HCT116 (cell line): ENCODE measurements around the gene FAM13A.

ENCODE experiments used
- CEBPB ChIP-seq: IDR thresholded peaks from 2 replicates; pipeline ENCODE4 v1.6.1; 2012; ENCODE audit warnings: low read depth
- CTCF ChIP-seq, 3 experiments: fragments of 200-600 bp in 1 of 3; sonication (generic) in 1 of 3; IDR thresholded peaks in 2 of 3; conservative IDR thresholded peaks in 1 of 3; 2 replicates each; pipeline ENCODE4 v1.5.1; 2012 to 2017; ENCODE audit warnings: low read depth in 2 of 3, low read length in 2 of 3, antibody characterized with exemption in 1 of 3, borderline replicate concordance in 1 of 3, control low read depth in 1 of 3, mild to moderate bottlenecking in 1 of 3, mixed read lengths in 1 of 3, mixed run types in 1 of 3, moderate library complexity in 1 of 3; ENCODE audit not compliant: insufficient read depth in 1 of 3
- EZH2 ChIP-seq: fragments of 200-600 bp; sonication (generic); IDR thresholded peaks from 2 replicates; pipeline ENCODE4 v1.6.1; 2017; ENCODE audit warnings: antibody characterized with exemption, mixed run types
- EZH2phosphoT487 ChIP-seq: fragments of 200-600 bp; IDR thresholded peaks from 2 replicates; pipeline ENCODE4 v1.6.1; 2018; ENCODE audit warnings: antibody characterized with exemption, borderline replicate concordance
- POLR2A ChIP-seq: IDR thresholded peaks from 2 replicates; pipeline ENCODE4 v1.7.0; 2011; ENCODE audit warnings: borderline replicate concordance; ENCODE audit not compliant: insufficient read depth, insufficient read length; ENCODE audit errors: extremely low read depth
- POLR2AphosphoS5 ChIP-seq: IDR thresholded peaks from 2 replicates; pipeline ENCODE4 v1.6.1; 2011; ENCODE audit warnings: mild to moderate bottlenecking, low read depth, low read length, moderate library complexity
- RAD21 ChIP-seq: IDR thresholded peaks from 2 replicates; pipeline ENCODE4 v1.6.1; 2012; ENCODE audit warnings: low read depth, mild to moderate bottlenecking
- REST ChIP-seq: IDR thresholded peaks from 2 replicates; pipeline ENCODE4 v1.6.1; 2012; ENCODE audit warnings: low read depth
- SP1 ChIP-seq: IDR thresholded peaks from 2 replicates; pipeline ENCODE4 v1.6.1; 2012; ENCODE audit warnings: low read depth
- SRF ChIP-seq: IDR thresholded peaks from 2 replicates; pipeline ENCODE4 v1.6.1; 2012; ENCODE audit warnings: low read depth
- YY1 ChIP-seq: IDR thresholded peaks from 2 replicates; pipeline ENCODE4 v1.6.1; 2011; ENCODE audit warnings: low read length, low read depth, moderate library complexity, mild to moderate bottlenecking; ENCODE audit not compliant: insufficient replicate concordance; ENCODE audit errors: extremely low read depth
- ZFX ChIP-seq: fragments of 450-650 bp; IDR thresholded peaks from 2 replicates; pipeline ENCODE4 v1.6.1; 2017

- TF ChIP-seq YY1 (no peak), SRF (no peak), POLR2A (no peak), CTCF (IDR thresholded peaks at IDR 0.05 in 2 of 3, conservative IDR thresholded peaks at IDR 0.05 in 1 of 3; ENCODE audit: borderline replicate concordance in 1 of 3, insufficient read depth in 1 of 3, low read depth in 2 of 3, low read length in 2 of 3) (no peak), CEBPB (no peak), RAD21 (no peak), REST (no peak), POLR2AphosphoS5 (no peak), EZH2phosphoT487 (no peak), EZH2 (no peak), SP1 (no peak), ZFX (no peak)
Measured at GRCh38 chr4:88830598-88830997, 226.4 kb downstream of the FAM13A start.
